Tibial artery (tissue), 4 donors: ENCODE measurements around the gene MLLT3.

Source experiments
- DNase-seq, 2 donors: peaks; one replicate each; pipeline ENCODE4 v3.0.0-alpha.2; 2019
- H3K27ac ChIP-seq, 2 donors: fragments of 200-600 bp; sonication (generic) in 1 of 2; 1 replicate in 1 of 2; 2 replicates in 1 of 2; pipeline ENCODE4 v1.5.1; 2018 to 2019; ENCODE audit warnings: mild to moderate bottlenecking in 1 of 2
- H3K27me3 ChIP-seq, 2 donors: fragments of 200-600 bp; sonication (generic) in 1 of 2; one replicate each; pipeline versions ENCODE4 v1.5.1 to v1.6.0; 2016 to 2019
- H3K36me3 ChIP-seq, 3 donors: fragments of 200-600 bp; sonication (generic) in 2 of 3; one replicate each; pipeline ENCODE4 v1.5.1; 2016 to 2019; ENCODE audit warnings: mild to moderate bottlenecking in 2 of 3
- H3K4me1 ChIP-seq, 4 donors: fragments of 200-600 bp; sonication (generic) in 2 of 4; 1 replicate in 3 of 4; 2 replicates in 1 of 4; pipeline ENCODE4 v1.5.1; 2016 to 2019
- H3K4me3 ChIP-seq, 2 donors: fragments of 200-600 bp; sonication (generic) in 1 of 2; 1 replicate in 1 of 2; 2 replicates in 1 of 2; pipeline ENCODE4 v1.5.1; 2018 to 2019; ENCODE audit warnings: mild to moderate bottlenecking in 2 of 2
- H3K9me3 ChIP-seq, 3 donors: fragments of 200-600 bp; sonication (generic) in 1 of 3; one replicate each; pipeline ENCODE4 v1.5.1; 2016 to 2019
- intact Hi-C: fragments of 100-400 bp; cut with DNase I; formaldehyde crosslinking; loops from one replicate; pipeline ENCODE4 v1.15.0; 2023; ENCODE audit warnings: low total_unique reads
- TF ChIP-seq, protein P1 (sequence below), 2 experiments: fragments of 200-600 bp in 1 of 2; fragments of 450-650 bp in 1 of 2; IDR thresholded peaks; one replicate each; pipeline ENCODE4 v1.5.1; 2017 to 2019; ENCODE audit warnings: antibody characterized with exemption in 2 of 2, mild to moderate bottlenecking in 1 of 2, moderate library complexity in 1 of 2

MLLT3 gene

GRCh38 chr9:20496328-20496727, 126.0 kb downstream of the MLLT3 start:
- no peaks in the 10 kb centered on the region for H3K36me3 ChIP-seq
- no peaks in the 10 kb centered on the region for H3K9me3 ChIP-seq
- H3K4me3 ChIP-seq: no peak overlapping the region
- no peak for DNase-seq
- H3K4me1 ChIP-seq: peaks cover 0 to 10% (median 0%) of the 10 kb centered on the region in 4 donors
- no peaks in the 10 kb centered on the region for H3K27me3 ChIP-seq
- intact Hi-C loops: no loop called here
- no peak overlapping the region for H3K27ac ChIP-seq
- TF ChIP-seq, protein P1, sequence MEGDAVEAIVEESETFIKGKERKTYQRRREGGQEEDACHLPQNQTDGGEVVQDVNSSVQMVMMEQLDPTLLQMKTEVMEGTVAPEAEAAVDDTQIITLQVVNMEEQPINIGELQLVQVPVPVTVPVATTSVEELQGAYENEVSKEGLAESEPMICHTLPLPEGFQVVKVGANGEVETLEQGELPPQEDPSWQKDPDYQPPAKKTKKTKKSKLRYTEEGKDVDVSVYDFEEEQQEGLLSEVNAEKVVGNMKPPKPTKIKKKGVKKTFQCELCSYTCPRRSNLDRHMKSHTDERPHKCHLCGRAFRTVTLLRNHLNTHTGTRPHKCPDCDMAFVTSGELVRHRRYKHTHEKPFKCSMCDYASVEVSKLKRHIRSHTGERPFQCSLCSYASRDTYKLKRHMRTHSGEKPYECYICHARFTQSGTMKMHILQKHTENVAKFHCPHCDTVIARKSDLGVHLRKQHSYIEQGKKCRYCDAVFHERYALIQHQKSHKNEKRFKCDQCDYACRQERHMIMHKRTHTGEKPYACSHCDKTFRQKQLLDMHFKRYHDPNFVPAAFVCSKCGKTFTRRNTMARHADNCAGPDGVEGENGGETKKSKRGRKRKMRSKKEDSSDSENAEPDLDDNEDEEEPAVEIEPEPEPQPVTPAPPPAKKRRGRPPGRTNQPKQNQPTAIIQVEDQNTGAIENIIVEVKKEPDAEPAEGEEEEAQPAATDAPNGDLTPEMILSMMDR (IDR thresholded peaks at IDR 0.05): no peak

DNA sequence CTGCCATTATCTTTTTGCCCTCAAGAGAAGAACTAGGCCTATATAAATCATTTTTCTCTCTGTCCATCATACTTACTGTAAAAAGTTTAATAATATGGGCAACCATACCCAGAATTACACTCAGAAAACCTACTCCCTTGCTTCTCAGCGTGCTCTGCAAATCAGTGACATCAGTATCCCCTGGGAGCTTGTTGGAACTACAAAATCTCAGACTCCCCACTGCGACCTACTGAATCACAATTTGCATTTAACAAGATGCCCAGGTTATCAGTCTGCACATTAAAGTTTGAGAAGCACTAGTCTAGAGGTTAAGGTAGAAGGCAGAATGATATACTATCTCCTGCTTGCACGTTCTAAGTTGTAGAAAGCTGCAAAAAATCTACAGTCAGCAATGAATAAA, 127.2 kb downstream of the MLLT3 start:
- Histone ChIP-seq H3K27me3 (no peaks in the 10 kb centered on the region), H3K27ac (no peak overlapping the region), H3K4me1 (peaks cover 0 to 10% (median 0%) of the 10 kb centered on the region in 4 donors), H3K4me3 (no peak overlapping the region), H3K9me3 (no peaks in the 10 kb centered on the region), H3K36me3 (no peaks in the 10 kb centered on the region)
- TF ChIP-seq, protein P1 (IDR thresholded peaks at IDR 0.05): no peak
- DNase-seq: no peak
- intact Hi-C loops: no loop called here

- H3K27me3 ChIP-seq: no peaks in the 10 kb centered on the region
- intact Hi-C loops: loop anchor here (5.0 kb wide), 1 partner anchor 292 kb away; no protein-coding TSS in a partner anchor
- H3K36me3 ChIP-seq: no peaks in the 10 kb centered on the region
- TF ChIP-seq, protein P1 (IDR thresholded peaks at IDR 0.05): no peak
- no peak for DNase-seq
- H3K27ac ChIP-seq: no peak overlapping the region
- H3K4me1 ChIP-seq: peaks cover 0 to 10% (median 0%) of the 10 kb centered on the region in 4 donors
- no peaks in the 10 kb centered on the region for H3K9me3 ChIP-seq
- no peak overlapping the region for H3K4me3 ChIP-seq
Observed at GRCh38 chr9:20494035-20494434, 128.3 kb downstream of the MLLT3 start.

DNA sequence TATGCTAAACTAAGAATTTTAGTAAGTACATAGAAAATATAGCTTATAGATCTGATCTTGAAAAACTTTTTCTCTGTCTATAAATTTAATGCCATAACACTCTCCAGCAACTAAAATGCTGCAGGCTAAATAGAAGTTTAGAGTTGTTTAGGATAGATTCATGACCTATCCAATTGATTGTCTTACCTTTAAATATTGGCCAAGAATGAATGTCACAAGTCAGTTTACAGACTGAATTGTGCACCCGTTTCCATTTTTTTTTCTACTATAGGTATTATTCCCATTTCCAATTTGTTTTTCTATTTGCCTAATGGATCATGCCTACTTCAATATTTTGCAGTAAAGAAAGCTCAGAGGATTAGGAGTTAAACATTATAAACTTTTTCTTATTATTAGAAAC, 129.5 kb downstream of the MLLT3 start:
- peaks cover 0 to 10% (median 0%) of the 10 kb centered on the region in 4 donors for H3K4me1 ChIP-seq
- H3K27me3 ChIP-seq: no peaks in the 10 kb centered on the region
- no peak for DNase-seq
- TF ChIP-seq, protein P1 (IDR thresholded peaks at IDR 0.05): no peak
- intact Hi-C loops: loop anchor here (5.0 kb wide), 1 partner anchor 290 kb away; no protein-coding TSS in a partner anchor
- H3K9me3 ChIP-seq: no peaks in the 10 kb centered on the region
- H3K4me3 ChIP-seq: no peak overlapping the region
- H3K36me3 ChIP-seq: no peaks in the 10 kb centered on the region
- H3K27ac ChIP-seq: no peak overlapping the region

- DNase-seq: no peak
- no peak overlapping the region for H3K27ac ChIP-seq
- peaks cover 0 to 10% (median 0%) of the 10 kb centered on the region in 4 donors for H3K4me1 ChIP-seq
- intact Hi-C loops: loop anchor here (5.0 kb wide), 1 partner anchor 289 kb away; no protein-coding TSS in a partner anchor
- no peaks in the 10 kb centered on the region for H3K36me3 ChIP-seq
- H3K27me3 ChIP-seq: no peaks in the 10 kb centered on the region
- H3K4me3 ChIP-seq: no peak overlapping the region
- TF ChIP-seq, protein P1 (IDR thresholded peaks at IDR 0.05): no peak
- no peaks in the 10 kb centered on the region for H3K9me3 ChIP-seq
Observed at GRCh38 chr9:20491612-20492011, 130.7 kb downstream of the MLLT3 start.
